ENCODE results near the gene LSM11. TPM values are rescaled to one million over a fixed set of nuclear protein-coding genes. Genes with fewer than 3 reads are reported as not detected.
"Not testable (repeated sequence)": the region's sequence is repeated elsewhere in the genome, so short reads cannot be mapped to it uniquely, and the experiment has no call there.

LSM11 gene
- 4.9 and 6.4 TPM in 2 replicates for total RNA-seq

DNA sequence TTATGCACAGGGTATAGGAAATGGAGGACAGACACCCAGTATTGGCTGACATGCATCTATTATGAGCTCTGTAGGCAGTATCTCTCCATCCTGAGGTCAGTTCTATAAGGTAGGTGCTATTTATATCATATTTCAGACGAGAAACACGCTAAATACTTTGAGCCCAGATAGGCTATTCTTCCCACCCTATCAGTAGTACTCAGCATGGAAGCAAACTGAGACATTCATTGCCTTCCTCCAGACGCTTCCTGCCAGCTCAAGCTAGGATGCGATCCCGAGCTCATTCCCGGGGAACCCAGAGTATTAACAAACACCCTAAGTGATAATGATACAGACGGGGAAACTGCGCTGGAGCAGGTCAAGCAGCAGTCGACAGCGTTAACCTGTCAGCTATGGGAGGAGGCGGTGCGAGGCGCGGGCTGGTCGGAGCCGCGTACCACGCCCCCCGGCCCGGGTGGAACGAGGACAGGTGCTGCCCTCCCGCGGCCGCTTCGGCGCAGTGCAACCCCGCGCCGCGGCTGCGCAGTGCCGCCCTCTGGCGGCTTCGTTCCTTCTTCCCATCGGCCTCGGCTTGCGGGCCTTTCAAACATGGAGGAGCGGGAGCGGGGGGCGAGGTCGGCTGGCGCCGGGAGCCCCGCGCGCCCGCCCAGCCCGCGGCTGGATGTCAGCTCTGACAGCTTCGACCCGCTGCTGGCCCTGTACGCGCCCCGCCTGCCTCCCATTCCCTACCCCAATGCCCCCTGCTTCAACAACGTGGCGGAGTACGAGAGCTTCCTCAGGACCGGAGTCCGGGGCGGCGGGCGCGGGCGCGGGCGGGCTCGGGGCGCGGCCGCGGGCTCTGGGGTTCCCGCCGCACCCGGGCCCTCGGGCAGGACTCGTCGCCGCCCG lies at the start of gene LSM11:
Gene LSM11 (plus strand): TSS at position 550 of the 888 bp plus-strand sequence. CDS start 39 bp downstream, at position 589.
- no peak for DNase-seq (ENCODE audit: extremely low read depth, low read depth, low spot score)

GRCh38 chr5:157693816-157694215 lies 49.7 kb upstream of the LSM11 start:
- not testable (repeated sequence) for DNase-seq (ENCODE audit: extremely low read depth, low read depth, low spot score)

GRCh38 chr5:157696154-157696553 lies 47.4 kb upstream of the LSM11 start:
- DNase-seq (ENCODE audit: extremely low read depth, low read depth, low spot score): not testable (repeated sequence)

DNA sequence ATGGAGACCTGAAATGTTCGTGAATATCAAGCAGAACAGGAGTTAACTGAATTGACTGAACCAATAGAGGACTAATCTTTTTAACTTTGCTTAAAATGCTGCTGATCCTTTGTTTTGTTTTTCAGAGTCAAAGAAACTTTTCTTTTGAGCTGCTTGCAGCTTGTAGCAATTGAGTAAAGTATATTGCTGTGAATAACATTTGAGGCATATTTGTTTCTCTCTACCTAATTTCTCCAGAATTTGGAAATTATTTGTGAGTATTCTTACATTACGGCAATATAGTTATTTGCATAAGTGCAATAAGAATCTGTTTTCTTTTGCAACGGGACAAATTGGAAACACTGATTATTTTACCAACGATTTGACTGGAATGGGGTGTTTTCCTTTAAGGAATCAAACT lies 44.8 kb upstream of the LSM11 start:
- DNase-seq (ENCODE audit: extremely low read depth, low read depth, low spot score): not testable (repeated sequence)

GRCh38 chr5:157703736-157704135 lies 39.8 kb upstream of the LSM11 start:
- DNase-seq (ENCODE audit: extremely low read depth, low read depth, low spot score): no peak

DNA sequence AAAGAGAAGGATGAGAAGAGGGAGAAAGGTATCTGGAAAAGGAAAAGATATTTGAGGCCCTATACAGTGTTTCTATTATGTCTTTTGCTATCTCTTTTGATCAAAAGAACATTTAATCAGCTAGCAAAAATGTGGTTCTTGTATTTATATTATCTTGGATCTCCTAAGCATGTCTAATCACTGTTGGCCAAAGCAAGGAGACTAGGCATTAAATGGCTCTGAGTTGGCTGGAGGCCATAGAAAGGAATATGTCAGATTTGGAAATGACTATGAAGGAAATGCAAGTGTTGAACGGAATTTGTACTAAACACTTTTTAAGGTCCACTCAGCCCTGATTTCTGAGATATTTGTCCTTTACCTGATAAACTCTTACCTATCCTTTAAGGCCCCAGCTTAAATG lies 34.6 kb upstream of the LSM11 start:
- no peak for DNase-seq (ENCODE audit: extremely low read depth, low read depth, low spot score)

DNA sequence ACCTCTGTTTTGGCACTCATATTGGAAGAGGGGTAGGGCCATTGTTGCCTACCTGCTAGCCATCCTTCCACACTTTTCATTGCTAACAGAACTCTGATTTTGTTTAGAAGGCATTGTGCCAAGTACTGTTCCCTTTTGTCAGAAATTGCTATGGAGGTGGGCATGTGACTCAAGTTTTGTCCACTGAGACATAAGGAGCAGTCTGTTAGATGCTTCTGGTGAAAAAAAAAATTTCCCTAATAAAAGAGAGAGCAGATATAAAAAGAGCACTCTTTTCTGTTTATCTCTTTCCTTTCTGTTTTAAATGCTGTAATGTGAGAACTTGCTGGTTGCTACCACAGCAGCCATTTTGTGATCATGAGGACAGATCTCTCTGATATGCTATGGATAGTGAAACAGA lies 34.2 kb upstream of the LSM11 start:
- DNase-seq (ENCODE audit: extremely low read depth, low read depth, low spot score): no peak

DNA sequence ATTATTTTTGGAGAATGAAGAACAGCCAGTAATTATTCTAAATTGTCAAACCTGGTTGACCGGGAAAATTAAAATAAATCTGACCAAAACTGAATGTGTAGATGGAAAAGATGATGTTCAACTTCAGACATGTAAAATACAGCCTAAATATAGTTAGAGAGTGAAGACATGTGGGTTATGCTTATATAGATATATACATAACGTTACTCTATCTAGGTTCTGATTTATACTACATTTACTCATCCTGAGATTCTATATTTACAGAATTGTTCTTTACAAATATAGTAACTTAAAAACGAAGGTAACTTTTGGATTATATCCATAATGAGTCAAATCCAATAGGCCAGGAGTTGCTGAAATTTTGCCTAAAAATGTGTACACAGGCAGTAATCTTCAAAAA lies 33.1 kb upstream of the LSM11 start:
- no peak for DNase-seq (ENCODE audit: extremely low read depth, low read depth, low spot score)

GRCh38 chr5:157710882-157711281 lies 32.6 kb upstream of the LSM11 start:
- no peak for DNase-seq (ENCODE audit: extremely low read depth, low read depth, low spot score)

DNA sequence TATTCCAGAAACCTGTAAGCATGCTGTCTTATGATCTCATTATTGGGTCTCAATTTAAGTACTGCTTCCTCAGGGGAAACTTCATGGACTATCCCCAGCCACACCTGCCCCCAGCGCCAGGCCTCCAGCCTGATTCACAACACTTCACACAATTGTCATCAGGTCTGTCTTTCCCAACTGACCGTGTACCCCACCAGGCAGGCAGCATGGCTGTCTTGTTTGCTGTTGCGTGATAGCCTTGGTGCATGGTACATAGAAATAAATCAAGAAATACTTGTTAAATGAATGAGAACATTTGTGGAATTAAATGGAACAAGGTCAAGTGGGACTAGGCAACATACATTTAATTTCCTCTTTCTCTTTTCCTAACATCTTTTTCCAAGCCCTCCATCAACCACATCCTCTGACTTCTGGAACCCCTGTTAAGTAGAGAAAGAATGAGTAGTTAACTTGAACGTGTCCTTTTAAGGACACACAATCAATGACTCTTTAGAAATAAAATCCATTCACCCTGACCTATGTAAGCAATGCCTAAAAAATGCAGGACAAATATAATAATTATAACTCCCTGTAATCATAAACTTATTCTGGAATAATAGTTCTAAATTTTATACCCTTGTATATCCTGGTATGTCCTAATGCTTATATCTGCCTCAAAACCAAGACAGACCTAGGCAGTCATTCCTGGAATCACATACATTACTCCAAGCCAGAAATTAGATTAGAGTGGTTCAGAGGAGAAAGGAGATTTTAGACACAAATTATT lies 29.5 kb upstream of the LSM11 start:
- DNase-seq (ENCODE audit: extremely low read depth, low read depth, low spot score): no peak

DNA sequence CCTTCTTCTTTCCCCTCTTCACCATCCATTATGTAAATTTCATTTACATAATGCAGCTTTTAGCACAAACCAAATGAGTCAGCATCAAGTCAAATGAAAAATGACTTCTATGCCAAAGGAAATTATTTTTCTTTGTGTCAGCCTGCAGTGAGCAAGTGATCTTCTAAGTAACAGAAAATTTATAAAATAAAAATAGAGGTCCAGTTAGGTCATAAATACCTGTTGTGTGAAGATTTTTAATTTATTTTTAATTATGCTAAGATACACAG lies 29.0 kb upstream of the LSM11 start:
- no peak for DNase-seq (ENCODE audit: extremely low read depth, low read depth, low spot score)

DNA sequence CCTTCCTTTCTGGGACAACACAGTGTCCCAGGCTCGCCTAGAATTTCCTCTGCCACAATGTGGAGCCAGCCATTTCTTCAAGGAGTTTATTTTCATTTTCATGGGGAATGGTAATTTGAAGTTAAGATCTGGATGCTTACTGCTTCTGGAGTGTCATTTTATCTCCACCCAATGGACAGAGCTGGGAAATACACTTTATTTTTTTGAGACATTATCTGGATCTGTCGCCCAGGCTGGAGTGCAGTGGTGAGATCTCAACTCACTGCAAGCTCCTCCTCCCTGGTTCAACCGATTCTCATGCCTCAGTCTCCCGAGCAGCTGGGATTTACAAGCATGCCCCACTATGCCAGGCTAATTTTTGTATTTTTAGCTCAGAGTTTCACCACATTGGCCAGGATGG lies 25.0 kb upstream of the LSM11 start:
- peak; percentile 50 for DNase-seq (ENCODE audit: extremely low read depth, low read depth, low spot score)

DNA sequence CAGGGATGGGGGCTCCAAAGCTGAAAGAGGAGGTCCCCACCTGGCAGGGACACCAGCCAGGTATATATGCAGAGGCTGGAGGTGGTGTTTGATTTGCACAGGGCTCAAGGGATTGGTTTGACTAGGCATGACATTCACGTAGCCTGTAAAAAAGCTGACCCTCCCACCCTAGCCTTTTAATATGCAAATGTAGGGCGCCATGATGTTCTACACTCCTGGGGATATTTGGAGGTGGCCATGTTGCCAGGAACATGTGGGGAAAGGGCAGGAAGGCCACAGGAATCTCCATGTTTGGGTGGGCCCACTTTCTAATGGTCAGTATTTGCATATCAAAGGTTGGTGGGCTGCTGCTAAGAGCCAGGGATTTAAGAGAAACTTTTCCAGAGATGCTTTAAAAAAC lies 24.3 kb upstream of the LSM11 start:
- no peak for DNase-seq (ENCODE audit: extremely low read depth, low read depth, low spot score)

GRCh38 chr5:157721159-157721558 lies 22.4 kb upstream of the LSM11 start:
- no peak for DNase-seq (ENCODE audit: extremely low read depth, low read depth, low spot score)

DNA sequence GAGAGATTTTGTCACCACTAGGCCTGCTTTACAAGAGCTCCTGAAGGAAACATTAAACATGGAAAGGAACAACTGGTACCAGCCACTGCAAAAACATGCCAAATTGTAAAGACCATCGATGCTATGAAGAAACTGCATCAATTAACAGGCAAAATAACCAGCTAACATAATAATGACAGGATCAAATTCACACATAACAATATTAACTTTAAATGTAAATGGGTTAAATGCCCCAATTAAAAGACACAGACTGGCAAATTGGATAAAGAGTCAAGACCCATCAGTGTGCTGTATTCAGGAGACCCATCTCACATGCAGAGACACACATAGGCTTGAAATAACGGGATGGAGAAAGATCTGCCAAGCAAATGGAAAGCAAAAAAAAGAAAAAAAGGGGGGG lies 20.6 kb upstream of the LSM11 start:
- not testable (repeated sequence) for DNase-seq (ENCODE audit: extremely low read depth, low read depth, low spot score)

GRCh38 chr5:157726607-157727006 lies 16.9 kb upstream of the LSM11 start:
- not testable (repeated sequence) for DNase-seq (ENCODE audit: extremely low read depth, low read depth, low spot score)

- DNase-seq (ENCODE audit: extremely low read depth, low read depth, low spot score): not testable (repeated sequence)
Observed at GRCh38 chr5:157727858-157728257, 15.7 kb upstream of the LSM11 start.

- no peak for DNase-seq (ENCODE audit: extremely low read depth, low read depth, low spot score)
Observed at GRCh38 chr5:157729858-157730257, 13.7 kb upstream of the LSM11 start.

DNA sequence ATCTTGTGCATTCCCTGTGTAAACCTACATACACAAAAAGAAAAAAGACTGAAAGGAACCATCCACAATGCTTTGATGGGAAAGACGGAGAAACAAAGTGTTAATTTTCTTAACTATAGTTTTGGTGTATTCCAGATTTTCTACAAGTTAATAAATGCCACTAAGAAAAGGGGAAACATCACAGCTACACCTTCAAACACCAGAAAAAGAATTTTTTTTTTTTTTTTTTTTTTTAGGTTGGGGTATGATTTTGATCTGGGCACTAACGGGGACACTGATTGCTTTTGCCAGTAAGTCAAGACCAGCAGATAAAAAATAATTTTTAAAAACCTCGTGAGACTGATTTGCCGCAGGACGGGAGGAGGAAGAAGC lies 12.6 kb upstream of the LSM11 start:
- DNase-seq (ENCODE audit: extremely low read depth, low read depth, low spot score): no peak

GRCh38 chr5:157731272-157732129 lies 12.0 kb upstream of the LSM11 start, which contains the start of gene THG1L:
Gene THG1L, plus strand, starts transcription at chr5:157731420. Its CDS starts 21 bp downstream, at chr5:157731441.
- DNase-seq (ENCODE audit: extremely low read depth, low read depth, low spot score): peak; percentile 66

- DNase-seq (ENCODE audit: extremely low read depth, low read depth, low spot score): no peak
Observed at GRCh38 chr5:157732130-157732514, 11.4 kb upstream of the LSM11 start.
